HepG2 (cell line): ENCODE data around the gene MXRA8. TPM values are rescaled to one million over a fixed set of nuclear protein-coding genes. Genes with fewer than 3 reads are reported as not detected.

ENCODE experiments used
- ATAC-seq: fragments of 200-7000 bp; cut with Tn5 transposase; 3 replicates; pipeline ENCODE4 v1.9.1; 2020; ENCODE audit warnings: mild to moderate bottlenecking, moderate library complexity
- BruUV-seq: library from RNA; stranded (reverse); fragments of 400-500 nt; replicated peaks from 2 replicates; lab custom pipeline; 2021; lab: Mats Ljungman, UMichigan
- CTCF ChIA-PET: fragments of 300-600 bp; formaldehyde crosslinking; extraction: SDS; loops from one replicate; lab custom pipeline; 2021; ENCODE audit warnings: low total read pairs, inconsistent platforms, low intra/inter-chr PET ratio; lab: Yijun Ruan, JAX
- POLR2A ChIA-PET: fragments of 350-600 bp; sonication (Branson Sonifier 250); formaldehyde crosslinking; loops from one replicate; lab custom pipeline; 2020; ENCODE audit warnings: antibody characterized with exemption, inconsistent platforms; lab: Yijun Ruan, JAX
- DNase-seq: peaks from one replicate; pipeline ENCODE4 v3.0.0-alpha.2; 2015; ENCODE audit warnings: low spot score
- FAIRE-seq: peaks from 3 replicates; lab custom pipeline; 2011; peaks lifted over from hg19 to GRCh38; lab: Jason Lieb, UNC
- H2AFZ ChIP-seq: one replicate; pipeline ENCODE4 v1.6.1; 2011; ENCODE audit warnings: low read length, inconsistent platforms
- H3K27ac ChIP-seq: fragments of 300-600 bp; 3 replicates; pipeline ENCODE4 v1.8.0; 2011; ENCODE audit warnings: mixed run types, mild to moderate bottlenecking, mixed read lengths, low read length, inconsistent platforms; ENCODE audit not compliant: insufficient read depth; ENCODE audit errors: extremely low read length
- H3K27me3 ChIP-seq, 2 experiments: fragments of 200-600 bp in 1 of 2; 2 replicates in 1 of 2; 3 replicates in 1 of 2; pipeline versions ENCODE4 v1.6.0 to v1.8.0; 2011; ENCODE audit warnings: low read length in 2 of 2, mild to moderate bottlenecking in 2 of 2, moderate library complexity in 2 of 2, inconsistent platforms in 1 of 2; ENCODE audit not compliant: insufficient read depth in 2 of 2, control insufficient read depth in 1 of 2
- H3K36me3 ChIP-seq, 2 experiments: fragments of 200-600 bp in 1 of 2; replicated peaks in 1 of 2; 2 replicates in 1 of 2; 3 replicates in 1 of 2; pipeline versions ENCODE4 v1.5.1 to v1.8.0; 2011; ENCODE audit warnings: low read length in 2 of 2, inconsistent platforms in 1 of 2; ENCODE audit not compliant: insufficient read depth in 2 of 2, control insufficient read depth in 1 of 2
- H3K4me1 ChIP-seq: 2 replicates; pipeline ENCODE4 v1.5.1; 2012; ENCODE audit warnings: low read length, inconsistent platforms; ENCODE audit not compliant: insufficient read depth
- H3K4me2 ChIP-seq: 2 replicates; pipeline ENCODE4 v1.6.0; 2011; ENCODE audit warnings: low read depth, low read length, inconsistent platforms
- H3K4me3 ChIP-seq, 3 experiments: fragments of 200-600 bp in 1 of 3; sonication (generic), shearing (Covaris generic) in 1 of 3; replicated peaks in 1 of 3; 2 replicates each; pipeline ENCODE4 v1.5.1; 2011 to 2016; ENCODE audit warnings: low read length in 3 of 3, inconsistent platforms in 2 of 3, low read depth in 2 of 3, mild to moderate bottlenecking in 2 of 3, control low read depth in 1 of 3, mixed read lengths in 1 of 3; ENCODE audit not compliant: insufficient read depth in 1 of 3
- H3K79me2 ChIP-seq: one replicate; pipeline ENCODE4 v1.6.1; 2011; ENCODE audit warnings: low read length, inconsistent platforms; ENCODE audit not compliant: insufficient read depth
- H3K9ac ChIP-seq: 2 replicates; pipeline ENCODE4 v1.6.0; 2011; ENCODE audit warnings: mild to moderate bottlenecking, low read depth, low read length, inconsistent platforms; ENCODE audit not compliant: insufficient read depth
- H3K9me3 ChIP-seq: 2 replicates; pipeline ENCODE4 v1.5.1; 2012; ENCODE audit warnings: mild to moderate bottlenecking, low read length
- H4K20me1 ChIP-seq: 2 replicates; pipeline ENCODE4 v1.6.0; 2011; ENCODE audit warnings: inconsistent platforms, mild to moderate bottlenecking, low read length, moderate library complexity; ENCODE audit not compliant: insufficient read depth
- ATF3 ChIP-seq: sonication (generic); formaldehyde crosslinking; IDR thresholded peaks from 2 replicates; pipeline ENCODE4 v1.4.0; 2020; ENCODE audit warnings: missing genetic modification reagents
- CREB1 ChIP-seq, 2 experiments: fragments of 450-650 bp in 1 of 2; IDR thresholded peaks; 2 replicates each; pipeline ENCODE4 v1.6.1; 2016 to 2017; ENCODE audit warnings: control low read depth in 1 of 2, mild to moderate bottlenecking in 1 of 2, missing compliant biosample characterization in 1 of 2, missing genetic modification characterization in 1 of 2
- HNRNPK ChIP-seq: fragments of 200-400 bp; formaldehyde crosslinking; IDR thresholded peaks from 2 replicates; pipeline ENCODE4 v1.6.1; 2018; ENCODE audit warnings: low read length, low read depth, moderate library complexity, mild to moderate bottlenecking; ENCODE audit not compliant: poor library complexity, severe bottlenecking
- KDM5A ChIP-seq: fragments of 200-600 bp; sonication (generic); IDR thresholded peaks from 2 replicates; pipeline ENCODE4 v1.7.0; 2018; ENCODE audit warnings: antibody characterized with exemption, mild to moderate bottlenecking, low read length, borderline replicate concordance
- NONO ChIP-seq, 2 experiments: fragments of 450-650 bp in 1 of 2; sonication (generic) in 1 of 2; formaldehyde crosslinking in 1 of 2; IDR thresholded peaks in 1 of 2; conservative IDR thresholded peaks in 1 of 2; 2 replicates each; pipeline versions ENCODE4 v1.6.1 to v1.8.0; 2017 to 2022; ENCODE audit warnings: mild to moderate bottlenecking in 1 of 2, missing genetic modification reagents in 1 of 2, moderate library complexity in 1 of 2
- POLR2AphosphoS2 ChIP-seq: IDR thresholded peaks from 2 replicates; pipeline ENCODE4 v1.6.1; 2011; ENCODE audit warnings: low read depth, low read length, improper control_type of control experiment
- PRMT3 ChIP-seq: sonication (generic); formaldehyde crosslinking; IDR thresholded peaks from 2 replicates; pipeline ENCODE4 v1.8.1; 2022; ENCODE audit warnings: low read depth, mild to moderate bottlenecking, moderate library complexity, missing genetic modification reagents, borderline replicate concordance
- PRPF4 ChIP-seq: fragments of 200-400 bp; formaldehyde crosslinking; IDR thresholded peaks from 2 replicates; pipeline ENCODE4 v1.6.1; 2016; ENCODE audit warnings: low read length, low read depth; ENCODE audit not compliant: poor library complexity, severe bottlenecking
- RAD21 ChIP-seq: fragments of 450-650 bp; formaldehyde crosslinking; IDR thresholded peaks from 2 replicates; pipeline ENCODE4 v1.5.0; 2020; ENCODE audit warnings: mild to moderate bottlenecking
- SKI ChIP-seq: fragments of 450-650 bp; IDR thresholded peaks from one replicate; pipeline ENCODE4 v1.6.1; 2018; ENCODE audit warnings: mild to moderate bottlenecking; ENCODE audit not compliant: partially characterized antibody
- ZNF180 ChIP-seq: sonication (generic); formaldehyde crosslinking; IDR thresholded peaks from 2 replicates; pipeline ENCODE4 v1.4.0; 2020; ENCODE audit warnings: low read depth, missing genetic modification reagents, borderline replicate concordance
- ZNF616 ChIP-seq: sonication (generic); formaldehyde crosslinking; IDR thresholded peaks from 2 replicates; pipeline ENCODE4 v1.5.0; 2020; ENCODE audit warnings: low read depth, mild to moderate bottlenecking, missing genetic modification reagents
- ZNF770 ChIP-seq: sonication (generic); formaldehyde crosslinking; IDR thresholded peaks from 2 replicates; pipeline ENCODE4 v1.5.0; 2020; ENCODE audit warnings: mild to moderate bottlenecking, missing genetic modification reagents
- WGBS: methylation state at CpG from one replicate; pipeline ENCODE4 v1.1.6; 2017; ENCODE audit warnings: low lambda C conversion rate; 5-methylcytosine and 5-hydroxymethylcytosine counted together
- in situ Hi-C: cut with HindIII; loops from 2 replicates; pipeline ENCODE4 v1.10.0; 2017; ENCODE audit warnings: low pct_unique_long_range_greater_than_20kb; ENCODE audit not compliant: extremely low pct_ligation_motif_present
- intact Hi-C: fragments of 100-400 bp; cut with micrococcal nuclease; formaldehyde crosslinking; loops from one replicate; pipeline ENCODE4 v1.10.0; 2022; ENCODE audit not compliant: unreplicated experiment
- polyA plus RNA-seq, 8 experiments: library from polyadenylated mRNA; depleted of rRNA in 3 of 8; stranded (reverse) in 7 of 8; unstranded in 1 of 8; fragments of >200 nt; fragmentation: Illumina TruSeq in 4 of 8; extraction: Trizol in 4 of 8; gene quantifications; 2 replicates each; pipeline versions ENCODE4 v1.2.1 to v1.2.3, GENCODE V29; 2011 to 2016; ENCODE audit warnings: low read depth in 4 of 8, missing spikeins in 1 of 8, mixed read lengths in 1 of 8; ENCODE audit not compliant: insufficient read depth in 1 of 8
- total RNA-seq, 5 experiments: library from RNA; depleted of rRNA; stranded (reverse); fragments of >200 nt; fragmentation: Illumina TruSeq; extraction: Trizol; gene quantifications; 2 replicates each; pipeline ENCODE4 v1.2.3, GENCODE V29; 2016; ENCODE audit warnings: low read depth in 1 of 5
- TF ChIP-seq, protein P1 (sequence below): IDR thresholded peaks from 2 replicates; pipeline ENCODE4 v1.6.1; 2016; ENCODE audit warnings: mild to moderate bottlenecking, missing biosample characterization, missing genetic modification reagents
- TF ChIP-seq, protein P2 (sequence below), 2 experiments: sonication (generic) in 1 of 2; formaldehyde crosslinking in 1 of 2; IDR thresholded peaks; 2 replicates each; pipeline versions ENCODE4 v1.4.0 to v1.6.1; 2018 to 2020; ENCODE audit warnings: missing genetic modification reagents in 2 of 2, borderline replicate concordance in 1 of 2, low read depth in 1 of 2, mild to moderate bottlenecking in 1 of 2, missing biosample characterization in 1 of 2

Gene MXRA8
- total and polyA plus RNA-seq, 2 of the 13 experiments (the other 11 are each of a cell fraction or from before 2014, with no cell fraction given) = 19.8 to 44.8 TPM

DNA sequence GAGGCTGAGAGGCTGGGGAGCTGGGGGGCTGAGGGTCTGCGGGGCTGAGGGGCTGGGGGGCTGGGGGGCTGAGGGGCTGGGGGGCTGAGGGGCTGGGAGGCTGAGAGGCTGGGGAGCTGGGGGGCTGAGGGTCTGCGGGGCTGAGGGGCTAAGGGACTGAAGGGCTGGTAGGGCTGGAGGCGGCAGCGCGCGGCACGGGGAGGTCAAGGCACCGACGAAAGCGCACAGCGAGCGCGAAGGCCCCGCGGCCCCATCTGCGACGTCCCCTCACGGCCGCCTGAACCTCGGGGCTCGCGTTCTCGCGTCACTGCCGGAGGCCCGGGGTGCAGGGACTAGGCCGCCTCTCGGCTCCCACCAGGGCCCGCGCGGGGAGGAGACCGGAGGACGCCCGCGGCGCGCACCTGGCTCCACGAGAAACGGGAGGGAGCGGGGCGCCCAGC, 34.3 kb downstream of the MXRA8 start:
- H3K9ac ChIP-seq = peak overlapping the region; percentile 96
- peaks cover 23% of the 10 kb centered on the region for H3K4me1 ChIP-seq
- peak overlapping the region; percentile 68 to 99 (median 95); a peak in 5 of 6 replicates for H3K4me3 ChIP-seq
- FAIRE-seq (no peak), ATAC-seq (peak; percentile 3), DNase-seq (no peak)
- peak overlapping the region; percentile 67 for H3K4me2 ChIP-seq
- BruUV-seq = no TSS peak
- peak overlapping the region; percentile 69 for H3K27ac ChIP-seq
- POLR2A ChIA-PET = no interaction called here
- in situ Hi-C loops = no loop called here
- H3K79me2 ChIP-seq = peaks cover 52% of the 10 kb centered on the region
- CTCF ChIA-PET = no interaction called here
- H3K36me3 ChIP-seq = peaks cover 8 to 16% of the 10 kb centered on the region in 2 experiments; a peak in 4 of 5 replicates
- no peaks in the 10 kb centered on the region for H3K27me3 ChIP-seq
- WGBS = no CpG with 5 or more reads among the region's 41 CpGs
- peaks cover 5% of the 10 kb centered on the region; the same call in 1 of the 2 replicates for H4K20me1 ChIP-seq
- H3K9me3 ChIP-seq = no peaks in the 10 kb centered on the region
- no peak overlapping the region for H2AFZ ChIP-seq
- intact Hi-C loops = loop anchor here (2.0 kb wide), 1 partner anchor 21 kb away; no protein-coding TSS in a partner anchor
- TF ChIP-seq, protein P1, sequence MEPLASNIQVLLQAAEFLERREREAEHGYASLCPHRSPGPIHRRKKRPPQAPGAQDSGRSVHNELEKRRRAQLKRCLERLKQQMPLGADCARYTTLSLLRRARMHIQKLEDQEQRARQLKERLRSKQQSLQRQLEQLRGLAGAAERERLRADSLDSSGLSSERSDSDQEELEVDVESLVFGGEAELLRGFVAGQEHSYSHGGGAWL (CRISPR knock-in tag) = peak; percentile 19
- TF ChIP-seq ZNF180 (CRISPR knock-in tag) = no peak
- TF ChIP-seq CREB1 (IDR thresholded peaks at IDR 0.05) = no peak
- no peak for TF ChIP-seq CREB1 (CRISPR knock-in tag; IDR thresholded peaks at IDR 0.05)
- TF ChIP-seq SKI = no peak
- peak; percentile 96 for TF ChIP-seq HNRNPK
- TF ChIP-seq RAD21 (CRISPR knock-in tag) = 0 out of 2 replicates have a peak, but pooled peaks have one; percentile 18
- TF ChIP-seq, protein P2, sequence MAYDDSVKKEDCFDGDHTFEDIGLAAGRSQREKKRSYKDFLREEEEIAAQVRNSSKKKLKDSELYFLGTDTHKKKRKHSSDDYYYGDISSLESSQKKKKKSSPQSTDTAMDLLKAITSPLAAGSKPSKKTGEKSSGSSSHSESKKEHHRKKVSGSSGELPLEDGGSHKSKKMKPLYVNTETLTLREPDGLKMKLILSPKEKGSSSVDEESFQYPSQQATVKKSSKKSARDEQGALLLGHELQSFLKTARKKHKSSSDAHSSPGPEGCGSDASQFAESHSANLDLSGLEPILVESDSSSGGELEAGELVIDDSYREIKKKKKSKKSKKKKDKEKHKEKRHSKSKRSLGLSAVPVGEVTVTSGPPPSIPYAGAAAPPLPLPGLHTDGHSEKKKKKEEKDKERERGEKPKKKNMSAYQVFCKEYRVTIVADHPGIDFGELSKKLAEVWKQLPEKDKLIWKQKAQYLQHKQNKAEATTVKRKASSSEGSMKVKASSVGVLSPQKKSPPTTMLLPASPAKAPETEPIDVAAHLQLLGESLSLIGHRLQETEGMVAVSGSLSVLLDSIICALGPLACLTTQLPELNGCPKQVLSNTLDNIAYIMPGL (CRISPR knock-in tag; IDR thresholded peaks at IDR 0.05; ENCODE audit: borderline replicate concordance in 1 of 2, low read depth in 1 of 2) = peak in 1 of 2 experiments; percentile 7; a peak in 1 of 4 replicates
- no peak for TF ChIP-seq ZNF770
- no peak for TF ChIP-seq PRMT3 (CRISPR knock-in tag)
- TF ChIP-seq ZNF616 (CRISPR knock-in tag) = no peak
- TF ChIP-seq ATF3 (CRISPR knock-in tag) = 0 out of 2 replicates have a peak, but pooled peaks have one; percentile 33
- TF ChIP-seq KDM5A = peak; percentile 77; the same call in 1 of the 2 replicates
- no peak for TF ChIP-seq POLR2AphosphoS2
- no peak for TF ChIP-seq PRPF4
- TF ChIP-seq NONO (IDR thresholded peaks at IDR 0.05) = no peak
- 0 out of 2 replicates have a peak, but pooled peaks have one; percentile 59 for TF ChIP-seq NONO (CRISPR knock-in tag; conservative IDR thresholded peaks at IDR 0.05)
